ENCODE data around the gene RRAGA. TPM values are rescaled to one million over a fixed set of nuclear protein-coding genes. Genes with fewer than 3 reads are reported as not detected.

Gene RRAGA
- total RNA-seq, 2 donors from 2014 or later, result 35.2 to 37.0 TPM

Other genes with a start within 250 kb of the RRAGA start
- gene SAXO1, start 16.2 kb upstream of the RRAGA start, total RNA-seq, result not detected
- gene HAUS6, start 53.5 kb downstream of the RRAGA start, total RNA-seq, result 10 to 100 TPM; 12.3 to 13.6 TPM
- 10 to 100 TPM; 65.7 to 66.2 TPM for gene PLIN2, start 78.1 kb downstream of the RRAGA start, total RNA-seq
- gene DENND4C, start 181.3 kb downstream of the RRAGA start, total RNA-seq, result 10 to 100 TPM; 49.4 to 54.4 TPM